Central memory CD4-positive, alpha-beta T cell (primary cell): ENCODE results near the gene THRAP3.
"Not testable (repeated sequence)": the region's sequence is repeated elsewhere in the genome, so short reads cannot be mapped to it uniquely, and the experiment has no call there.

Source experiments
- DNase-seq: peaks from one replicate; pipeline ENCODE4 v3.0.0; 2022

The THRAP3 gene

GRCh38 chr1:36251794-36252481 lies 27.7 kb downstream of the THRAP3 start:
- no peak for DNase-seq

GRCh38 chr1:36252482-36252824 lies 28.2 kb downstream of the THRAP3 start:
- DNase-seq, result not testable (repeated sequence)

GRCh38 chr1:36253161-36253862 lies 29.1 kb downstream of the THRAP3 start:
- DNase-seq, result no peak

GRCh38 chr1:36256558-36257374 lies 32.5 kb downstream of the THRAP3 start:
- DNase-seq, result no peak

GRCh38 chr1:36257375-36257767 lies 33.1 kb downstream of the THRAP3 start:
- no peak for DNase-seq

- no peak for DNase-seq
Observed at GRCh38 chr1:36258960-36259344, 34.7 kb downstream of the THRAP3 start.

GRCh38 chr1:36268981-36269380 lies 44.7 kb downstream of the THRAP3 start:
- no peak for DNase-seq

- DNase-seq, result no peak
Observed at GRCh38 chr1:36269408-36269838, 45.2 kb downstream of the THRAP3 start.

GRCh38 chr1:36273024-36273423 lies 48.8 kb downstream of the THRAP3 start:
- DNase-seq, result no peak

GRCh38 chr1:36274201-36274600 lies 50.0 kb downstream of the THRAP3 start:
- no peak for DNase-seq

GRCh38 chr1:36276688-36277087 lies 52.4 kb downstream of the THRAP3 start:
- DNase-seq, result no peak

GRCh38 chr1:36279110-36279788 lies 55.0 kb downstream of the THRAP3 start:
- DNase-seq, result no peak

- no peak for DNase-seq
Observed at GRCh38 chr1:36279789-36280296, 55.6 kb downstream of the THRAP3 start.

- DNase-seq, result no peak
Observed at GRCh38 chr1:36284061-36284460, 59.8 kb downstream of the THRAP3 start.

- no peak for DNase-seq
Observed at GRCh38 chr1:36284517-36284916, 60.3 kb downstream of the THRAP3 start.

GRCh38 chr1:36285443-36286101 lies 61.3 kb downstream of the THRAP3 start:
- peak; percentile 69 for DNase-seq

GRCh38 chr1:36286802-36287201 lies 62.6 kb downstream of the THRAP3 start:
- DNase-seq, result no peak

- DNase-seq, result no peak
Observed at GRCh38 chr1:36287595-36287994, 63.4 kb downstream of the THRAP3 start.

- no peak for DNase-seq
Observed at GRCh38 chr1:36295390-36295789, 71.1 kb downstream of the THRAP3 start.

- no peak for DNase-seq
Observed at GRCh38 chr1:36297062-36297461, 72.8 kb downstream of the THRAP3 start.

GRCh38 chr1:36298640-36299039 lies 74.4 kb downstream of the THRAP3 start:
- DNase-seq, result no peak

GRCh38 chr1:36300526-36300925 lies 76.3 kb downstream of the THRAP3 start:
- no peak for DNase-seq
